HepG2 (cell line): ENCODE data around the gene FUT3. TPM values are rescaled to one million over a fixed set of nuclear protein-coding genes. Genes with fewer than 3 reads are reported as not detected.

Source experiments
- ATAC-seq: fragments of 200-7000 bp; cut with Tn5 transposase; 3 replicates; pipeline ENCODE4 v1.9.1; 2020; ENCODE audit warnings: mild to moderate bottlenecking, moderate library complexity
- BruUV-seq: library from RNA; stranded (reverse); fragments of 400-500 nt; replicated peaks from 2 replicates; lab custom pipeline; 2021; lab: Mats Ljungman, UMichigan
- CTCF ChIA-PET: fragments of 300-600 bp; formaldehyde crosslinking; extraction: SDS; loops from one replicate; lab custom pipeline; 2021; ENCODE audit warnings: low total read pairs, inconsistent platforms, low intra/inter-chr PET ratio; lab: Yijun Ruan, JAX
- POLR2A ChIA-PET: fragments of 350-600 bp; sonication (Branson Sonifier 250); formaldehyde crosslinking; loops from one replicate; lab custom pipeline; 2020; ENCODE audit warnings: antibody characterized with exemption, inconsistent platforms; lab: Yijun Ruan, JAX
- DNase-seq: peaks from one replicate; pipeline ENCODE4 v3.0.0-alpha.2; 2015; ENCODE audit warnings: low spot score
- FAIRE-seq: peaks from 3 replicates; lab custom pipeline; 2011; peaks lifted over from hg19 to GRCh38; lab: Jason Lieb, UNC
- H2AFZ ChIP-seq: one replicate; pipeline ENCODE4 v1.6.1; 2011; ENCODE audit warnings: low read length, inconsistent platforms
- H3K27ac ChIP-seq: fragments of 300-600 bp; 3 replicates; pipeline ENCODE4 v1.8.0; 2011; ENCODE audit warnings: mixed run types, mild to moderate bottlenecking, mixed read lengths, low read length, inconsistent platforms; ENCODE audit not compliant: insufficient read depth; ENCODE audit errors: extremely low read length
- H3K27me3 ChIP-seq, 2 experiments: fragments of 200-600 bp in 1 of 2; 2 replicates in 1 of 2; 3 replicates in 1 of 2; pipeline versions ENCODE4 v1.6.0 to v1.8.0; 2011; ENCODE audit warnings: low read length in 2 of 2, mild to moderate bottlenecking in 2 of 2, moderate library complexity in 2 of 2, inconsistent platforms in 1 of 2; ENCODE audit not compliant: insufficient read depth in 2 of 2, control insufficient read depth in 1 of 2
- H3K36me3 ChIP-seq, 2 experiments: fragments of 200-600 bp in 1 of 2; replicated peaks in 1 of 2; 2 replicates in 1 of 2; 3 replicates in 1 of 2; pipeline versions ENCODE4 v1.5.1 to v1.8.0; 2011; ENCODE audit warnings: low read length in 2 of 2, inconsistent platforms in 1 of 2; ENCODE audit not compliant: insufficient read depth in 2 of 2, control insufficient read depth in 1 of 2
- H3K4me1 ChIP-seq: 2 replicates; pipeline ENCODE4 v1.5.1; 2012; ENCODE audit warnings: low read length, inconsistent platforms; ENCODE audit not compliant: insufficient read depth
- H3K4me2 ChIP-seq: 2 replicates; pipeline ENCODE4 v1.6.0; 2011; ENCODE audit warnings: low read depth, low read length, inconsistent platforms
- H3K4me3 ChIP-seq, 3 experiments: fragments of 200-600 bp in 1 of 3; sonication (generic), shearing (Covaris generic) in 1 of 3; replicated peaks in 1 of 3; 2 replicates each; pipeline ENCODE4 v1.5.1; 2011 to 2016; ENCODE audit warnings: low read length in 3 of 3, inconsistent platforms in 2 of 3, low read depth in 2 of 3, mild to moderate bottlenecking in 2 of 3, control low read depth in 1 of 3, mixed read lengths in 1 of 3; ENCODE audit not compliant: insufficient read depth in 1 of 3
- H3K79me2 ChIP-seq: one replicate; pipeline ENCODE4 v1.6.1; 2011; ENCODE audit warnings: low read length, inconsistent platforms; ENCODE audit not compliant: insufficient read depth
- H3K9ac ChIP-seq: 2 replicates; pipeline ENCODE4 v1.6.0; 2011; ENCODE audit warnings: mild to moderate bottlenecking, low read depth, low read length, inconsistent platforms; ENCODE audit not compliant: insufficient read depth
- H3K9me3 ChIP-seq: 2 replicates; pipeline ENCODE4 v1.5.1; 2012; ENCODE audit warnings: mild to moderate bottlenecking, low read length
- H4K20me1 ChIP-seq: 2 replicates; pipeline ENCODE4 v1.6.0; 2011; ENCODE audit warnings: inconsistent platforms, mild to moderate bottlenecking, low read length, moderate library complexity; ENCODE audit not compliant: insufficient read depth
- CHCHD3 ChIP-seq: sonication (generic); formaldehyde crosslinking; IDR thresholded peaks from 2 replicates; pipeline ENCODE4 v1.8.0; 2022; ENCODE audit warnings: mild to moderate bottlenecking, missing genetic modification reagents, moderate library complexity
- DPF2 ChIP-seq: sonication (generic); formaldehyde crosslinking; IDR thresholded peaks from 2 replicates; pipeline ENCODE4 v1.4.0; 2020; ENCODE audit warnings: mild to moderate bottlenecking, low read depth, missing genetic modification reagents, borderline replicate concordance
- EP300 ChIP-seq, 3 experiments: sonication (generic) in 1 of 3; formaldehyde crosslinking in 1 of 3; IDR thresholded peaks; 2 replicates each; pipeline versions ENCODE4 v1.5.1 to v1.6.1; 2011 to 2020; ENCODE audit warnings: low read depth in 2 of 3, low read length in 2 of 3, borderline replicate concordance in 1 of 3, improper control_type of control experiment in 1 of 3, mild to moderate bottlenecking in 1 of 3, missing genetic modification reagents in 1 of 3, moderate library complexity in 1 of 3
- HNRNPH1 ChIP-seq: fragments of 200-400 bp; formaldehyde crosslinking; optimal IDR thresholded peaks from 2 replicates; pipeline ENCODE3; 2017; ENCODE audit warnings: mild to moderate bottlenecking, low read depth, low read length
- JDP2 ChIP-seq: sonication (generic); formaldehyde crosslinking; IDR thresholded peaks from 2 replicates; pipeline ENCODE4 v1.8.1; 2022; ENCODE audit warnings: missing genetic modification reagents, borderline replicate concordance
- RBM22 ChIP-seq: fragments of 200-400 bp; formaldehyde crosslinking; optimal IDR thresholded peaks from 2 replicates; pipeline ENCODE3; 2017; ENCODE audit warnings: mild to moderate bottlenecking, low read length, moderate library complexity
- SIN3B ChIP-seq: fragments of 150-350 bp; IDR thresholded peaks from 2 replicates; pipeline ENCODE4 v1.6.1; 2014; ENCODE audit warnings: low read length
- ZNF292 ChIP-seq: sonication (generic); formaldehyde crosslinking; IDR thresholded peaks from 2 replicates; pipeline ENCODE4 v1.8.1; 2022; ENCODE audit warnings: mild to moderate bottlenecking, low read depth, missing genetic modification reagents, borderline replicate concordance
- ZNF329 ChIP-seq: sonication (generic); formaldehyde crosslinking; IDR thresholded peaks from 2 replicates; pipeline ENCODE4 v1.9.0; 2021; ENCODE audit warnings: low read depth, mild to moderate bottlenecking, missing genetic modification reagents
- ZNF432 ChIP-seq: sonication (generic); formaldehyde crosslinking; IDR thresholded peaks from 2 replicates; pipeline ENCODE4 v1.5.0; 2020; ENCODE audit warnings: missing genetic modification reagents, mild to moderate bottlenecking, borderline replicate concordance
- ZNF75D ChIP-seq: sonication (generic); formaldehyde crosslinking; IDR thresholded peaks from 2 replicates; pipeline ENCODE4 v1.8.1; 2023; ENCODE audit warnings: missing genetic modification reagents, mild to moderate bottlenecking, borderline replicate concordance
- ZNF850 ChIP-seq: sonication (generic); formaldehyde crosslinking; conservative IDR thresholded peaks from 2 replicates; pipeline ENCODE4 v1.9.0; 2021; ENCODE audit warnings: mild to moderate bottlenecking, missing genetic modification reagents
- WGBS: methylation state at CpG from one replicate; pipeline ENCODE4 v1.1.6; 2017; ENCODE audit warnings: low lambda C conversion rate; 5-methylcytosine and 5-hydroxymethylcytosine counted together
- in situ Hi-C: cut with HindIII; loops from 2 replicates; pipeline ENCODE4 v1.10.0; 2017; ENCODE audit warnings: low pct_unique_long_range_greater_than_20kb; ENCODE audit not compliant: extremely low pct_ligation_motif_present
- intact Hi-C: fragments of 100-400 bp; cut with micrococcal nuclease; formaldehyde crosslinking; loops from one replicate; pipeline ENCODE4 v1.10.0; 2022; ENCODE audit not compliant: unreplicated experiment
- polyA plus RNA-seq, 8 experiments: library from polyadenylated mRNA; depleted of rRNA in 3 of 8; stranded (reverse) in 7 of 8; unstranded in 1 of 8; fragments of >200 nt; fragmentation: Illumina TruSeq in 4 of 8; extraction: Trizol in 4 of 8; gene quantifications; 2 replicates each; pipeline versions ENCODE4 v1.2.1 to v1.2.3, GENCODE V29; 2011 to 2016; ENCODE audit warnings: low read depth in 4 of 8, missing spikeins in 1 of 8, mixed read lengths in 1 of 8; ENCODE audit not compliant: insufficient read depth in 1 of 8
- total RNA-seq, 5 experiments: library from RNA; depleted of rRNA; stranded (reverse); fragments of >200 nt; fragmentation: Illumina TruSeq; extraction: Trizol; gene quantifications; 2 replicates each; pipeline ENCODE4 v1.2.3, GENCODE V29; 2016; ENCODE audit warnings: low read depth in 1 of 5
- TF ChIP-seq, protein P1 (sequence below): IDR thresholded peaks from 2 replicates; pipeline ENCODE4 v1.6.1; 2012; ENCODE audit warnings: low read depth, low read length, improper control_type of control experiment
- TF ChIP-seq, protein P2 (sequence below): IDR thresholded peaks from 2 replicates; pipeline ENCODE4 v1.6.1; 2016; ENCODE audit warnings: low read depth, borderline replicate concordance
- TF ChIP-seq, protein P3 (sequence below): sonication (generic); formaldehyde crosslinking; IDR thresholded peaks from 2 replicates; pipeline ENCODE4 v1.4.0; 2020; ENCODE audit warnings: missing genetic modification reagents, mild to moderate bottlenecking, borderline replicate concordance

Gene FUT3
- total and polyA plus RNA-seq, 2 of the 13 experiments (the other 11 are each of a cell fraction or from before 2014, with no cell fraction given): 0.53 to 1.1 TPM

DNA sequence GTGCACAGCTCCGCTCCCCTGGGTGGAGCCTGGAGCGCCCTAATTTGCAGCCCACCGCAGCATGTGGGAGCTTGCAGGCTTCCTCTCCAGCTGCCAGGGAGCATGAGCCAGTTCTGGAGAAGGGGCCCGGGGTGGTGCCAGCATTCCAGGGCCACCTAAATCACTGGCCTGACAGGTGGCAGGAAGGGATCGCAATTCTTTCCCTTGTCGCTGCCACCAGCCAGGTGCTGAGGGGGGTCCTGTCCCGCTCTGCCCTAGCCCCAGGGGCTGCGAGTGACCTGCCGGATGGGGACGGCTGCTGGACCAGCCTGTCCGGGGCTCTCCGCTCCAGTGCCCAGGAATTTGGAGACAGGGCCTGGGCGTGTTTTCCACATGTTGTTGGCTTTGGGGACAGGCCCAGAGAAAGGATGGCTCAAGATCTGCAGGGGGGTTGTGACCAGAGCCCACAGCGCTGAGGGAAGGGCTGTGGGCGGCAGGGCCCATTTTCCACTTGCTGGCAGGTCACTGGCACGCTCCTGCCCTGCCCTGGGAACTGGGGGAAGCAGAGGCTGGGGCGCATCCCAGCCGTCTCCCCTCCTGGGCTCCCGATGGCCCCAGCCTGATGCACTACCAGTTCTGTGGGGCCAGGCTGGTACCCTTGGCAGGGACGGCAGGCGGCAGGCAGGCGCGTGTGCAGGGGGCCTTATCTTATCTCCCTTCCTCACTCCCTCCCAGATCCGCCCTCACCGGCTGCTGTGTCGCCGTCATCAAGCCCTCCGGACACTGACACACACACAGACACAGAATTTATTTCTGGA, 42.9 kb upstream of the FUT3 start (continued):
- TF ChIP-seq ZNF432 (CRISPR knock-in tag) (no peak), HNRNPH1 (no peak), JDP2 (CRISPR knock-in tag) (no peak), RBM22 (peak; percentile 78), SIN3B (no peak), DPF2 (CRISPR knock-in tag) (no peak)
- TF ChIP-seq, protein P1, sequence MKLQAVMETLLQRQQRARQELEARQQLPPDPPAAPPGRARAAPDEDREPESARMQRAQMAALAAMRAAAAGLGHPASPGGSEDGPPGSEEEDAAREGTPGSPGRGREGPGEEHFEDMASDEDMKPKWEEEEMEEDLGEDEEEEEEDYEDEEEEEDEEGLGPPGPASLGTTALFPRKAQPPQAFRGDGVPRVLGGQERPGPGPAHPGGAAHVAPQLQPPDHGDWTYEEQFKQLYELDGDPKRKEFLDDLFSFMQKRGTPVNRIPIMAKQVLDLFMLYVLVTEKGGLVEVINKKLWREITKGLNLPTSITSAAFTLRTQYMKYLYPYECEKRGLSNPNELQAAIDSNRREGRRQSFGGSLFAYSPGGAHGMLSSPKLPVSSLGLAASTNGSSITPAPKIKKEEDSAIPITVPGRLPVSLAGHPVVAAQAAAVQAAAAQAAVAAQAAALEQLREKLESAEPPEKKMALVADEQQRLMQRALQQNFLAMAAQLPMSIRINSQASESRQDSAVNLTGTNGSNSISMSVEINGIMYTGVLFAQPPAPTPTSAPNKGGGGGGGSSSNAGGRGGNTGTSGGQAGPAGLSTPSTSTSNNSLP: no peak

DNA sequence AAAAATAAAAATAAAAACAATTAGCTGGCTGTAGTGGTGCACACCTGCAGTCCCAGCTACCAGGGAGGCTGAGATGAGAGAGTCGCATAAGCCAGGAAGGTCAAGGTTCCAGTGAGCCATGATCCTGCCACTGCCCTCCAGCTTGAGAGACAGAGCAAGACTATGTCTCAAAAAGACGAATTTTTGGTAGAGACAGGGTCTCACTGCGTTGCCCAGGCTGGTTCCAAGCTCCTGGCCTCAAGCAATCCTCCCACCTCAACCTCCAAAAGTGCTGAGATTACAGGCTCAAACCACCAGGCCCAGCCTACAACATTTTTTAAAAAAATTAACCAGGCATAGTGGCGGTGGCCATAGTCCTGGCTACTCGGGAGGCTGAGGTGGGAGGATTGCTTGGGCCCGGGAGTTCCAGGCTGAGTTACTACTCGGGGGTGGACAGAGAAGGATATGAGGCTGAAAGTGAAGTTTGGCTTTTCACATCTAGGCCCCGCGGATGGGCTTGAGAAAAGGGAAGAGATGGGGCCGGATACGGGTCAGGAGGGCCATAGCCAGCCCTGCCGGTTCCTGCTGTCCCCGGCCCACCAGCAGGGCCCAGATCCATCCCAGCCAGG, 42.2 kb upstream of the FUT3 start:
- H3K79me2 ChIP-seq: peaks cover 6% of the 10 kb centered on the region
- H3K9ac ChIP-seq: no peak overlapping the region
- ATAC-seq (0 out of 3 replicates have a peak, but pooled peaks have one; percentile 3), DNase-seq (no peak), FAIRE-seq (no peak)
- ChIA-PET CTCF (interaction anchor here (1.4 to 3.9 kb wide), 3 partner anchors 70 to 99 kb away, joined by 4 to 71 read pairs (median 5); partner anchors contain the start of gene NRTN), POLR2A (interaction anchor here (1.2 to 1.5 kb wide), 3 partner anchors 11 to 66 kb away, joined by 4 to 6 read pairs (median 5); partner anchors contain the start of gene FUT6)
- H3K4me3 ChIP-seq: no peak overlapping the region
- no peaks in the 10 kb centered on the region for H3K27me3 ChIP-seq
- H3K9me3 ChIP-seq: no peaks in the 10 kb centered on the region
- intact Hi-C loops (no loop called here), in situ Hi-C loops (loop anchor here (5.0 kb wide), 2 partner anchors 56 to 86 kb away; partner anchors contain the start of genes FUT6 and NRTN)
- no peak overlapping the region for H3K27ac ChIP-seq
- H3K4me2 ChIP-seq: no peak overlapping the region
- H3K4me1 ChIP-seq: peaks cover 43% of the 10 kb centered on the region
- BruUV-seq: no TSS peak
- H4K20me1 ChIP-seq: no peaks in the 10 kb centered on the region
- WGBS: 72% methylated on average over 13 of the region's 13 CpGs
- H2AFZ ChIP-seq: no peak overlapping the region
- H3K36me3 ChIP-seq: peaks cover 7 to 33% of the 10 kb centered on the region in 2 experiments; a peak in 4 of 5 replicates
- TF ChIP-seq ZNF329 (CRISPR knock-in tag): no peak
- TF ChIP-seq SIN3B: no peak
- no peak for TF ChIP-seq ZNF75D
- TF ChIP-seq ZNF850 (CRISPR knock-in tag): no peak
- TF ChIP-seq ZNF292 (CRISPR knock-in tag): no peak
- TF ChIP-seq CHCHD3 (CRISPR knock-in tag): no peak
- TF ChIP-seq, protein P2, sequence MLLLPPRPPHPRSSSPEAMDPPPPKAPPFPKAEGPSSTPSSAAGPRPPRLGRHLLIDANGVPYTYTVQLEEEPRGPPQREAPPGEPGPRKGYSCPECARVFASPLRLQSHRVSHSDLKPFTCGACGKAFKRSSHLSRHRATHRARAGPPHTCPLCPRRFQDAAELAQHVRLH (CRISPR knock-in tag): no peak
- TF ChIP-seq, protein P3, sequence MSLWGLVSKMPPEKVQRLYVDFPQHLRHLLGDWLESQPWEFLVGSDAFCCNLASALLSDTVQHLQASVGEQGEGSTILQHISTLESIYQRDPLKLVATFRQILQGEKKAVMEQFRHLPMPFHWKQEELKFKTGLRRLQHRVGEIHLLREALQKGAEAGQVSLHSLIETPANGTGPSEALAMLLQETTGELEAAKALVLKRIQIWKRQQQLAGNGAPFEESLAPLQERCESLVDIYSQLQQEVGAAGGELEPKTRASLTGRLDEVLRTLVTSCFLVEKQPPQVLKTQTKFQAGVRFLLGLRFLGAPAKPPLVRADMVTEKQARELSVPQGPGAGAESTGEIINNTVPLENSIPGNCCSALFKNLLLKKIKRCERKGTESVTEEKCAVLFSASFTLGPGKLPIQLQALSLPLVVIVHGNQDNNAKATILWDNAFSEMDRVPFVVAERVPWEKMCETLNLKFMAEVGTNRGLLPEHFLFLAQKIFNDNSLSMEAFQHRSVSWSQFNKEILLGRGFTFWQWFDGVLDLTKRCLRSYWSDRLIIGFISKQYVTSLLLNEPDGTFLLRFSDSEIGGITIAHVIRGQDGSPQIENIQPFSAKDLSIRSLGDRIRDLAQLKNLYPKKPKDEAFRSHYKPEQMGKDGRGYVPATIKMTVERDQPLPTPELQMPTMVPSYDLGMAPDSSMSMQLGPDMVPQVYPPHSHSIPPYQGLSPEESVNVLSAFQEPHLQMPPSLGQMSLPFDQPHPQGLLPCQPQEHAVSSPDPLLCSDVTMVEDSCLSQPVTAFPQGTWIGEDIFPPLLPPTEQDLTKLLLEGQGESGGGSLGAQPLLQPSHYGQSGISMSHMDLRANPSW: no peak
- no peak for TF ChIP-seq EP300 (IDR thresholded peaks at IDR 0.05; ENCODE audit: low read depth in 2 of 2, low read length in 2 of 2)
- no peak for TF ChIP-seq EP300 (CRISPR knock-in tag; IDR thresholded peaks at IDR 0.05; ENCODE audit: borderline replicate concordance)
